Left renal pelvis (tissue), 4 donors: ENCODE data around the gene CREG1. TPM values are rescaled to one million over a fixed set of nuclear protein-coding genes. Genes with fewer than 3 reads are reported as not detected.

ENCODE experiments used
- DNase-seq, 4 donors: peaks; one replicate each; pipeline ENCODE4 v3.0.0-alpha.2; 2013; ENCODE audit warnings: low read depth in 4 of 4, low spot score in 3 of 4
- polyA plus RNA-seq, 4 donors: library from polyadenylated mRNA; unstranded; fragments of 120-200 nt; gene quantifications; one replicate each; pipeline ENCODE4 v1.2.1, GENCODE V29; 2013; ENCODE audit not compliant: insufficient read length in 4 of 4

The CREG1 gene
- polyA plus RNA-seq, 4 donors, result 86.3 to 143 (median 121) TPM

DNA sequence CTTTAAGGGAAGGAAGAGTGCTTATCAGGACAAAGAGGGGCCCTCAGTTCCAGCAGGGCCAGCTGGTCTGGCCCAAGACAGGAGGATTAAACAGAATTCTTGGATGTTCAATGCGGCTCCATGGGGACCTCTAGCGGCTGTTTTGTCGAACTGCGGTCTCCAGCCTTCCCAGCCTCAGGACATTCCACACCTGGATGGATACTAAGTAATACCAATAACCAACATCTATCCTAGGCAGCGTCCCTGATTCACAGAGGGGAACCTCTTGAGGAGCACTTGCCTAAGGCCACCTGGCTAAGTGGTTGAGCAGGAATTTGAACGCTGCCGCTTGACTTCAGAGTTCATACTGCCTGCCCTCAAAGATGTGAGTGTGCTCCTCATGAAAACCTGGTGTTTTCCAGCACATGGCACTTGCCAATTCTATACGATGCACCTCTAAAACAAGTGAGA, 19.7 kb downstream of the CREG1 start:
- peak in 3 of 4 donors; percentile 47 to 59 (median 51) for DNase-seq

DNA sequence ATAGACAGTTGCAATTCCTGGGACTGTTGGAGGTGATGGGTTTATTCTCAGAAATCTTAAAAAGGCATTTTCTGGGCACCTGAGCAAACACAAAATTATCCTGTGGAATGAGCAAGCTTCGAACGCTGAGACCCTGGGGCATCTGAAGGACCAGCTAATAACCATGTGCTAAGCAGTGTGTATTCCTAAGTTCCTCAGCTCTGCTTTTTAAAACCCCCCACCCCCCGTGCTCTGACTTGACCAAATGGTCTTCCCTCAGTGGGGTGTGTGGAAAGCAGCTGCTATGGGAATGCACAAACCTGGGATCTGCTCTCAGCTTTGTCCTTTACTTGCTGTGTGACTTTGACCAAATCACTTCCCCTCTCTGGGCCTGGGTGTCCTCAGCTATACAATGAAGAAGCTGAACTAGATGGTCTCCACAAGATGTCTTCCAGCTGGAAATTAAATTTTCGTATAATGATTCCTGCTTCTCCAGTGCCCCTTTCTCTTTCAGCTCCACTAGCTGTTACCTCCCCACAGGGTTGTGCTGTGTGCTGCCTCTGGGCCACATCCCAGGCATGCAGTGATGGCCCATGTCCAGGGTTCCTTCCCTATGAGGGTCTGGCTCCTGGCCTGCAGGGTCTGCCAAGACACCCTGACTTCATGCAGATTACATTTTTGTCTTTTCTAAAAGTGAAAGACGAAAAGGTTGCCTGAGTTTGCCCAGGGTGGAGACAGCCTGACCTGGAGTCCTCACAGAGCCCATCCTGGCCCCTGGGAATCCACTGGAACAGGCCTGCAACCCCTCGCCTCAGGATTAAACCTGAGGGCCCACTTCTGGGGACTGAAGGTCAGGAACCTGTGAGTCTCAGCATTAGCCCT, 20.4 kb downstream of the CREG1 start:
- no peak for DNase-seq

DNA sequence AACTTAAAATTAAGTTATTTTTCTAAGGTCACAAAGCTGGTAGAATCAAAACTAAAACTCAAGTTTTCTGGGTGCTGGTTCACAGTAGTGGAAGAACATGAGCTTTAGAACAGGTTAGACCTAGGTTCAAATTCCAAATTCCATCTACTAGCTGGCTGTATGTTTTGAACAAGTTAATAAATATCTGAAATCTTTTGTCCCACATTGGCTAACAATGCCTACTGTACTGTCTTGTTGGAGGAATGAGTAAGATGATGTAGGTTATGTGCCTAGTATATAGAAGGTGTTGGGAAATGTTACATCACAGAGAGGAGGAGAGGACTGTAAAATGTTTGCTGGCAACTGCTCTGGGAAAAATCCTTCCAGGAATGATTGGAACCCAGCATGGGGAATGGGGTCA, 21.2 kb downstream of the CREG1 start:
- DNase-seq, result no peak

DNA sequence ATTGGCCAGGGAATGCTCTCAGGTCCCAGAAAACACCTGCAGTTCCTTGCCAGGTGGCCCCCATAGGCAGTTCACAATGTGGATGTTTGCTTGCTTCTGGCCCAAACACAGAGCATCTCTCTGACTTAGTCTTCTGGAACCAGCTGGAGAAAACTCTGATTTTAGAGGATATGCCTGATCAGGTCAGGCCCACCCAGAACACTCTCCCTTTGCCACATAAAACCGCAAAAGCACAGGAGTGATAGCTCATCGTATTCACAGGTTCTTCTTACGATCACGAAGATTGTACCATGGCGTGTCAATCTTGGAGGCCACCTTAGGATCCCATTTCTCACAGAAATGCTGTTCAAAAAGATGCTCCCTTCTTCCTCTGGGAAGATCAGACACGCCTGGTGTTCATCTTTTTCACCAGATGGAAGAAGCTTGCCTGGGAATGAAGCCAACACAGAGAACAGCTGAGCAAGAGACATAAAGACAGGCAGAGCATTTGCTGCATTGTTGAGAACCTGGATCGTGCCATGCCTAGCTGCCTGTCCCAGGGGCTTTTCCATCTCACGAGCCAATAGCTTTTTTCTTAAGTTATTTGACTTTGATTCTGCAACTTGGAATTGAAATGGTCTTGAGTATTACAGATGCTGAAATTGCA, 23.6 kb downstream of the CREG1 start:
- DNase-seq, result no peak

DNA sequence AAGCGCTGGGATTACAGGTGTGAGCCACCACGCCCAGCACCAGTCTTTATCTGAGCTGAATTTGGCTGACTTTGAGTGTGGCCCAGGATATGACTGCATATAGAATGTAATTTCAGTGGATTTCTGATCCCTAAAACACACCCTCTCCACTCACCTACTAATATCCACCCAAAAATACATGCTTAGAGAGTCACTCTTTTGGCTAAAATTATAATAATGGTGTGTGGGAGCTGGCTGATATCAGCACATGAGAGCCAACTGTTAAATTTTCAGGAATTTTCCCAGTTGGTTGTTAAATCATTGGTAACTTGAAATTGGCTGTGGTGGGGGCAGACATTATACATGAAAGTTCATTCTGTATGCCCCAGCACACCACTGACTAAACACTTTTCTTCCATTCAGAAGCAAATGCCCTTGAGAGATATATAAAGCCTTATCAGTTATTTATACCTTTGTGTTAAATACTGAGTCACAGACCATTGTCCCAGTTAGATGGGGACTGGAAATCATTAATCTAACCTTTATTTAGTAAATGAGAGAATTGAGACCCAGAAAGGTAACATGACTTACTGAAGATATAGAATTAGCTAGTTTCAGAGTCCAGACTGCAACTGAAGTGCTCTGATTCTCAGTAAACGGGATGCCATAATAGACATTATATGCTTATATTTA, 25.4 kb downstream of the CREG1 start:
- DNase-seq, result no peak

DNA sequence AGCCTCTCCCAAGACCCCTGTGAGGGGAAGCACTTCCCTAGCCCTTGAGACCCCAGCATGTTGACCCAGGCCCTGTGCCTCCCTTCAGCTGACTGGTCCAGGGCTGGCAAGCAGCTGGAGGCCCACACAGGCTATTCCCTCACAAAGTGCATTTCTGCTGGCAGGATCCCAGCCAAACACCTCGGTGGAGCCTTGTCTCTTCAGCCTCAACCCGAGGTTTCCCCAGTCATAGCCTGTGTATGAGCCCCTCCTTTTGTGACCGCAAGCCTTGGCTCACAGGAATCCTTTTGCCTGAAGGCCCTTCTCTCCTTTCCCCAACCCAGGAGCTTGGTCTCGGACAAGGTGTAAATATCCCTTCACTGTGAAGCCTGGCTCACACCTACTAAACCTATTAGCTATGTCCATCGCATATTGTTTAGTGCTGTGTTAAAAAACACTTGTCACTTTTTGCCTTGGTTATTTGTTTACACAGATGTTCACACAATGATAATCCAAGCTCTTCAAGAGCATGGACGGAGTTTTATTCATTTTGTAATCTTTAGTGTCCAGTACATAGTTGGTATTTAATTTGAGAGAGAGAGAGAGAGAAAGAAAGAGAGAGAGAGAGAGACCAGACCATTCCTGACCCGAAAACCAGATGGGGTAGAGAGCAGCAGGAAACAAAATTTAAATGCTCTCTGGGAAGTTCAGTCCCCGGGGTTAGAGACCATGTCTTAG, 26.7 kb downstream of the CREG1 start:
- DNase-seq, result no peak

DNA sequence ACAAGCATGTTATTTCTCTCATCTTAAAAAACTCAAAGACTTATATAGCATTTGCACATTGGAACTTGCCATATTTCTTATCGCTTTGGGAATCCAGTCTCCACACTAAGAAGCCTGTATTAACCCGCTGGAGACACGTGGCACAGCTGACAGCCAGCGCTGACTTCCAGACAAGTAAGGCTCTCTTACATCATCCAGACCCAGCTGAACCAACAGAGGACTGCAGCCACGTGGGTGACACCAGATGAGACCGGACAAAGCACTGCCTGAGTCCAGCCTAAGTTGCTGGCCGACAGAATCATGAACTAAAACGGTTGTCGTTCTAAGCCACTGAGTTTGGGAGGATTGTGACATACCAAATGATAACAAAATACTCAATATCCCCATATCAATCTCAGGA, 28.9 kb downstream of the CREG1 start:
- DNase-seq, result no peak

DNA sequence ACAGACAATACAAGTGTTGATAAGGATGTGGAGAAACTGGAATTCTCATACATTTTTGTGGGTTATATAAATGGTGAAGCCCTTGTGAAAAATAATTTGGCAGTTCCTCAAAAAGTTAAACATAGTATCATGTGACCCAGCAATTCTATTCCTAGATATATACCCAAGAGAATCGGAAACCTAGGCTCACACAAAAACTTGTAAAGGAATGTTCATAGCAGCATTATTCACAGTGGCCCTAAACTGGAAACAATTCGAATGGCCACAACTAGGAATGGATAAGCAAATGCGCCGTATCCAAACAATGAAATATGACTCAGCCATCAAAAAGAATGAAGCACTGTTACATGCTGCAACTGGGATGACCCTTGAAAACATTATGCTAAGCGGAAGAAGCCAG, 31.3 kb downstream of the CREG1 start:
- DNase-seq, result no peak

DNA sequence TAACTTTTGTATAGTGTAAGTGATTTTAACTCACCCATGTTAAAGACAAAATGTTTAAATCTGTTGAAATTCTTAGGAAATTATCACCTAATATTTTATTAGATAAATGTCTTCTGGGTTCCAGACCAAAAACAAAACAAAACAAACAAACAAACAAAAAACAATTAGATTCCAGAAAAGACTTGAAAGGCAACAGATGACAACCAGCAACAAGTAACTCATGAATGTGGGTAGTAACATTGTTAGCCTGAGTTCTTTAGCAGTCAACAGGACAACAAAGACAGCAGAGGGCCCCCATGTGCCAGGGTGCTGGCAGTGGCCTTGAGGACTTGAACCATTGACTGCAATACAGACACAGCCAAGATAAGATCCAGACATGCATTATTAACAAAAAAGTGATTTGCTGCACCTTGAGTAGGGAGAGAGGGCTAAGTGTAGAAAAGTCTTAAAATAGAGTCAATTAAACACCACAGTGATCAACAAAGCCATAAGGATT, 32.8 kb downstream of the CREG1 start:
- DNase-seq, result no peak

DNA sequence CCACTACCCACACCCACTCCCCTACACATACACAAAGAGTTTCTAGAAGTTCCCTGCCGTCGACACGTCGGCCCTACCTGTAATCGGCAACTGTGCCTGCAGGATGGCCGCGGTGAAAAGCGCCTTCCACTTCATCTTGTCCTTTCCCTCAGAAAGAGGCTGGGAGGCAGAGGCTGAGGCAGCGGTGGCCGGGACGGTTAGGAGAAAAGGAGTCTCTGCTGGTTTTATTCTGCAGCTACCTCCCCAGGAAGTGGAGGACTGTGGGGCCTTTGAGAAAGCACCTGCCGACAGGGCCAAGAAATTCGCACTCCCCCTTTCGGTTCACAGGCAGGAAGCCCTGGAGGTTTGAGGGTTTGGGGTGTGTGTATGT, 35.2 kb downstream of the CREG1 start, which contains the start of gene CD247:
CD247 (minus strand) TSS at position 199 of the 370 bp plus-strand sequence; CDS start at position 135, 64 bp downstream.
- no peak for DNase-seq

DNA sequence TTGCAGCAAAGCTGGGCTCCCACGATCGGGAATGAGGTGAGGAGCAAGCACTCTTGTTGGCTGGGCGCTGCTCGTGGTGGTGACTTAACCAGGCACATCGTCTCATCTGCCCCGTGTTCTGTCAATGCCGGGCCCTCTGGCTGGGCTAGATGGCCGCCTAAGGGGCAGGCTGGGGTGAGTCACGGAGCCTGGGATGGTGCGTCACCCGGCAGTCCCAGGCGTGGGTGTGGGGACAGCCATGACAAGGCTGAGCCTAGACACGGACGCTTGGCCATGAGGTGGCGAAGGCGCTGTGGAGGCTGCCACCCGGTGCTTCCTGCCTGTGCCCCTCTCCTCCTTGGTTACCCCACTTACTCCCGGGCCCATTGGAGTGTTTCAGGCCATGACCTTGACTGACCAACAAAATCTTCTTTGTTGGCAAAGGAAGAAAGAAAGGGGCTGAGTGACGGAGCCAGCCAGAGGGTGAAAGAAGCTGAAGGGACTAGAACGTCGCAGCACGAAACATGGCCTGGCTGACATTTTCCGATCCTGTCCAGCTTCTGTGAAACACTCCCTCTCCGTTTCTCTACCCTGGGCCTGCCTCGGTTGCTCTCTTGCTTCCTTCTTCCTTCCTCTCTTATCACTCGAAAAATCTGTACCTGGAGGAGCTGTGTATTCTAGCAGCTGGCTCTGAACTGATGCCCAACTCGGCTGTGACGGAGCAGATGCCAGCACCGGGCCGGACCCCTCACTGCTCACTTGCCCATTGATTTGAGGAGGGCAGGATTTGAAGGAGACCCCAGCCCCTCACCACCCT, 35.8 kb downstream of the CREG1 start:
- DNase-seq, result no peak

DNA sequence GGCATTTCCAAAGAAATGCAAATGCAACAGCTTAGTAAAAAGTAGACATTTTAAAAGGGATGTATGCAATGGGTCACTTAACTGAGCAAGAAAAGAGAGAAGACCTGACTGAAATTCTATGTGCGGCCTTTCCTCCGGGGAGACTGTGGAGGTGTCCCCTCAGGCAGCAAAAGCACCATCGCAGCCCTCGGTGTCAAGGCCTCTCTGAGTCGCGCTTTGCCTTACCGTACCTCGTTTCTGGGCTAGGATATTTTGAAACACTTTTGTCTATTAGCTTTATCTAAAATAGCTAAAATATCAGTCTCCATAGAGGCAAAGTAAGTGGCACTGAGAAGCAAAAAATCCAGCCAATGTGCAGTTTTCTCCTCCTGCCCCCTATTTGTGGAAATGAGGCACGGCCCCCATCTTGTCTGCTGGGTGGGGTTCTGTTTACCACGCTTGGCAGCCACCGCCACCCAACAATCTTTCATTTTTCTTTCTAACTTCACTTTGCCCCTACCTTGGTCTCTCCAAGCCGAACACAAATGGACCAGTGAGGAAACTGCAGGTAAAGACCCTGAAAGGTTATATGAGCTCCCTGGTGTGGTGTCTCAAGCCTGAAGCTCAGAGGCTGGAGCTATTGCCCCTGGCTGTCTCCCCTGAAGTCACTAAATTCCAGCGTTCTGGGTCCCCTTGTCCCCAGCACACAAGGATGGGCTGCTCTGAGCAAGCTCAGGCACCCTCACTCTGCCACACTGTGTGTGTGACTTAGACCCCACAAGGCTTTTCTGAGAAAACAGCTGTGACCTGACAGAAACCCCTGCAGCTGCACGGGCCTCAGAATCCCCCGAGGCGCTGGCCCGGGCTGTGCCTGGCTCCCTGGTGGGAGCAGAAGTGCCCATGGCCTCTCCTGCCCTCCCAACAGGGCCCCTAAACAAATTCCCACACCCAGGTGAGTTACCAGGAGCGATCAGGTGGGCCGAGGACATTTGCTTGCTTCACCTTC, 36.9 kb downstream of the CREG1 start:
- DNase-seq, result no peak

DNA sequence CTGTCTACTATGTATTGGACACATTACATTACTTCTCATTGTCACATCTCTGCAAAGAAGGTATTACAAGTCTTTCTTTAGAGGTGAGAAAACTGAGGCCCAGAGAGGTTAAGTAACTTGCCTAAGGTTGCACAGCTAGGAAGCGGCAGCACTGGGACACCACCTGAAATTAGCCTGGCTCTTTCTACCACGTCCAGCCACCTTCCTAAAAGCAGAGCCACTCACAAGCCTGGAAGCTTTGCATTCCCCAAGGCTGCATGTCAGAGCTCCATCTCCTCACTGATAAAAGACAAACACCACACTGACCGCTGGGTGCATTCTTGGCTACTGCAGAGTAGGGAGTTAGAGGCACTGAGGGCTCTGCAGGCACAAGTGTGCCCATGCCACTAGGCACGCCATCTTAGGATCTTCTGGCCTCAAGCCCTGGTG, 37.7 kb downstream of the CREG1 start:
- no peak for DNase-seq

DNA sequence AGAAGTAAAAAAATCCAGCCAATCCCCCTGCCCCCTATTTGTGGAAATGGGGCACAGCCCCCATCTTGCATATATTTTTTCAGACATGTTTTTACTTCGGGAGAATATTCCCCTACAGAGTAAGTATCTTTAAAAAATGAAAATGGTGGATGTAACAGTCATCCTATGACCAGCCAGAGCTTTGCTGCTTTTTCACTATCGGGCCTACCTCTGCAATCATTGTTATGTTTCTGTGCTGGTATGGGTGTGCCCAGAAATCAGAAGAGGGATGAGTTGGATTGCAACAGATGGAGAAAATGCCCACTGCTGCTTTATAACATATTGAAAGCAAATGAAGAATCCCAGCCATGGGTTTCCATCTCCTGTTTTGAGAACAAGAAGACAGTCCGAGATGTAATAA, 38.1 kb downstream of the CREG1 start:
- DNase-seq, result no peak

DNA sequence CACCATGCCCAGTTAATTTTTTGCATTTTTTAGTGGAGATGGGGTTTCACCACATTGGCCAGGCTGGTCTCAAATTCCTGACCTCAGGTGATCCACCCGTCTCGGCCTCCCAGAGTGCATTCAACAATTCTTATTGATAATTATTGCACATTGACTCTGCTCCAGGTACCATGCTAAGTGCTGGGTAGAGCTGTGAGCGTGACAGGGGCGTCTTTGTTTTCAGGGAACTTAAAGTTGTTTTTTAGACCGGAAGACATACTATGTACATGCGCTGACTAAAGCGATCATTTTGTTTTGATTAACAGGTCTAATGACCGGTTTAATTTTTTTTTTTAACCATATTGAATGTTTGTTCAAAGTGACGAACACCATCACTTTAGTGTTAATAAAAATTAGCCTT, 39.3 kb downstream of the CREG1 start:
- no peak for DNase-seq

DNA sequence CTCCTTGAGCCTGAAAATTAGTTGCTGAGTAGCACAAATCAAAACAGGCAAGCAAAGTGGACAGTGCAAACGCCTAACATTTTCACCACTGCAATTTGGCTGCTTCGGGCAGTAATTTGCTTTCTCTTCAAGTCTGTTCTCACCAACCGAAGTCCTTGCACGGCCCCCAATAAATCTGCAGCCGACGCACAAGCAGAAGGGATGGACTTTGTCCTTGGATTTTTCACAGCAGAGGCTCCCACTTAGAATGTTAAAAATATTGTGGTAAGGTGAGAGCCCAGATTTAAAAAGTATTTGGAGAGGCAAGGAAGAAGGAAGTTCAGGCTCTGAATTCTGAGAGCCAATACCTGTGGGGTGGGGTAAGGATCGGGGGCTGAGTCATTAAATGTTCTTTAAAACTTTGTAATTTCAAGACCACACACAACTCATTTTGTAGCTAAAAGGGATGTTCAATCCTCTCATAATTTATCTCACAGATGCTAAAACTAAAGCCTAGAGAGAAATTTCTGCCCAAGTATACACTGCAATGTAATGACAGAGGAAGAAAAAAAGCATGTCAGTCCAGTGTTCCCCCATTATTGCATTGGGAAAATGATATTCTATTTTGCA, 41.4 kb downstream of the CREG1 start:
- DNase-seq, result no peak

DNA sequence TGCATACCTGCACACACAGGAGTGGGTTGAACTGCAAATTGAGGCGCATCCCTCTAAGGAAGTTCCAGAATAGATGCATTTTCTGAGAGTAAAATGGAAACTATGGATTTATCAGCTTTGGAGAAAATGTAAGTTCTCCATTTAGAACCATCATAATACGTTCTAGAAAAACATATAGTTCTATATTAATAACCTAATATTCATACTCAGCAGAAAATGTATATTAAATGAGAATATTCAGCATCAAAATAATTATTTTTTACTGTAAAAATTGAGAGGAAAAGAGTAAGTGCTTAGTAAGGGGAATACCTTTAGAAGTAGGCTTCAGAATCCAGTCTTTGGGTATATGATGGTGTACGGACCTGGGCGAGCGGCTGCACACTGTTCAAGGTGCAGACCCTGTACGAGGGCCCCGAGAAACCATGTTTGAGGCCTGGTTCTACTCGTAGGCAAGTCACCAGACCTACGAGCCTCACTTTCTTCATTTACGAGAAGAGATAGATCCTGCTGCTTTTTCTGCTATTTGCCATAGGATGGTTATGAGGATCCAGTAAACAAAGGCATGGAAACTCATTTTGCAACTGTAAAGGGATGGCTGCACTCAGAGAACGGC, 42.1 kb downstream of the CREG1 start:
- no peak for DNase-seq

DNA sequence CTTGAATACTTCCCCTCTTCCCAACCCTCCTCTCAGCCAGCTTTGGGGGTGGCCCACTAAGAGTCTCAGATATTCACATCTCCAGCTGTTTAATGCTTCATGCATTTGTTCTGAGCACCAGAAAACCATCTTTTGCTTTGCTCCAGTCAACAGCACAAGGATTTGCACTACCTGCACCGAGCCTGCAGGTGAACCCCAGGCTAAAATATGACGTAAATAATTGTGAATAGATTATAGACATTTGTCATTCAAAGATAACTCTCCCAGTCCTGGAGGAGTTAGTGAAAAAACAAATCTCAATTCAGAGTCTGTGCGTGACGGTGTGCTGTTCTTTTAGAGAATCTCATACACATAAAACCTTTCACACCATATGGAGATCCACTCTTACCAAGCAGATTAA, 42.7 kb downstream of the CREG1 start:
- no peak for DNase-seq
